Measurements from ENCODE around the gene MCHR1.
"Not testable (repeated sequence)": the region's sequence is repeated elsewhere in the genome, so short reads cannot be mapped to it uniquely, and the experiment has no call there.

The MCHR1 gene

DNA sequence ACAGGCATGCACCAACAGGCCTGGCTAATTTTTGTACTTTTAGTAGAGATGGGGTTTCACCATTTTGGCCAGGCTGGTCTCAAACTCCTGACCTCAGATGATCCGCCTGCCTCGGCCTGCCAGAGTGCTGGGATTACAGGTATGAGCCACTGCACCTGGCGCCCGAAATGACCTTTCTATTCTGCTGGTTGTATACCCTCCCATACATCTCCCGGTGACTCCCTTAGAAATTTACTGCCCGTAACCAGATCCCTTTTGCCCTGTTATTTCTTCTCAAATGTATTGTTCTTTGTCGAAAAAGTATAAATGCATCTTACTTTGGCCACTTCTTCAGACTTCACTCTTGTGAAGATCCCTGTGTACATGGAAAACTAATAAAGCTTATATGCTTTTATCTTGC, 22.0 kb downstream of the MCHR1 start:
- DNase-seq = no peak

DNA sequence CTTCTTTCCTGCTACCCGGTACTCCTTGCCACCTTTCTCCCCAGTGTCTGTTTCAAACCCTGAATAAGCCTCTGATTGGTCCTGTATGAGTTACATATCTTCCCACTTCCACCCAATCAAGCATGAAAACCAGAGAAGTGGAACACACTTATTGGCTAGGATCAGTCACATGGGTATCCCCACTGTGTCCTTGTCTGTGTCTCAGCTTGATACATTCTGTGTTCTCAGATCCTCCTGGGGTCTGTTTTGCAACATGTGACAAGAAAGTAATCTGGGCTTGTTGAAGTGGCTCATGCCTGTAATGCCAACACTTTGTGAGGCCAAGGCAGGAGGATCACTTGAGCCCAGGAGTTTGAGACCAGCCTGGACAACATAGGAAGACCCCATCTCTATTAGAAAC, 23.9 kb downstream of the MCHR1 start:
- DNase-seq = peak; percentile 2

DNA sequence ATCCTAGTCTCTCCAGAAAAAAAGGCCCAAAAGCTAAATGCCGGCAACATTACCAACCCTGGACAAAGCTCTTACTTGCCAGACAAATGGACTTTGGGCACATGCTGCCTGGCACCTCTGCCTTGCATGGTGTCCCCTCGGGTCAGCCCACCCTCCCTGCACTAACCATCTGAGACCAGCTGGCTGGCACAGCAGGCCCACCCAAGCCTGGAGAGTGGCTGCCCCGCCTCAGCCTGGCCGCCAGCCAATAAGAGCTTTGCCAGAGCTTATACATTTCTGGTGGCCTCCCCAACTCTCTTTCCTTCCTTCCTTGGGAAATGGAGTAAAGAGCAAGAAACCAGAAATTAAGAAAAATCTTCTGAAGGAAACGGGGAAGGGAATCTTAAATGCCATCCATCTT, 24.5 kb downstream of the MCHR1 start:
- peak; percentile 12 for DNase-seq

DNA sequence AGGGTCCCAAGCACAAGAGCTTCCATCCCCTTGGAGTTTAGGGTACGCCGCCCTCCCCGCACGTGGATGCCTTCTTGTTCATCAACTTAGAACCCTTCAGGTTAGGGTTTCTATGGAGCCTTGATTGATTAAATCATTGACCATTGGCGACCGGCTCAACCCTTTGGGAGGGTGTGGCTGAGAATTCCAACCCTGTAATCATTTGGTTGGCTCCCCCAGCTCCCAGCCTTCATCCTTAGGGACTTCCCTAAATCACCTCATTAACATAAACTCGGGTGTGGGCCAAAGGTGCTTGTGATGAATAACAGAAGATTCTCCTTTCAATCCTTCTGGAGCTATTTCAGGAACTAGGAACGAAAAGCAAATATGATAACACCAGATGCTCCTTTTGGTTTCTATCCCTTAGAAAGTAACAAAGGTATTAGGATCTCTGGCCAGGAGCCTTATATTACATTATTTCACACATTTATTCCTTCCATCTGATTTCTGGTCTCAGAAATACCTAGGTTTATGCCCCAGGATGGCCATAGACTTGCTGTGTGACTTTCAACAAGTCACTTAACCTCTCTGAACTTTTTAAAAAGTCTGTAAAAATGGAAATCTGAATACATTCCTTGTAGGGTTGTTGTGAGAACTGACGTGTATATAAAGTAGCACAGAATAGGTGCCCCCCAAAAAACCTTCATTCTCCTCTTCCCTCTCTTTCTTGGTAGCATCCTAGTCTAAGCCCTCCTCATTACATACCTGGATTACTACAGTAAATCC, 26.8 kb downstream of the MCHR1 start:
- DNase-seq = no peak

DNA sequence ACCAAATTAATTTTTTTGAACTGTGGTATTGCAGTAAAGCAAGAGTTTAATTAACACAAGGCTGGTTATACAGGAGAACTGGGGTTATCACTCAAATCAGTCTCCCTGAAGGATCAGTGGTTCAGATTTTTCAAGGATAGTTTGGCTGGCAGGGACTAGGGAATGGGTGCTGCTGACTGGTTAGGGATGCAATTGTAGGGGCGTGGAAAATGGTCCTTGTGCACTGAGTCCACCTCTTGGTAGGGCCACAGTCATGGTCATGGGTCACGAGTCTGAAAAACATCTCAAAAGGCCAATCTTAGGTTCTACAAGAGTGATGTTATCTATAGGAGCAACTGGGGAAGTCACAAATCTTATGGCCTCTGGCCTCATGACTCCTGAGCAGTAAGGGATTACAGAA, 27.9 kb downstream of the MCHR1 start:
- DNase-seq = no peak

DNA sequence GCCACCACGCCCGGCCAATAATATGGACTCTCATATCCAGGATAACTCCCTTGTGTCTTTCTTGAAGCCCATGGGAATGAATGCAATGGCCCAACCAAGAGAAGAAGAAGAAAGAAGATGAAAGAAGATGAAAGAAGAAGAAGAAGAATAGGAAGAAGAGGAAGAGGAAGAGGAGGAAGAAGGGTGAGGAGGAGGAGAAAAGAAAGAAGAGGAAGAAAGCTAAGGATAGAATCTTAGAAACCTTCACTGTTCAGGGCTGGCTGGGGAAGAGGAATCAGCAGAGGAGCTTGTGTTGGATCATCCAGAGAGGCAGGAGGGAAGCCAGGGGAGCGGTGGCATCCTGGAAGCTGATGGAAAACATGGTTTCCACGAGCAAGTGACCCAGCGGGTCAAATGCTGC, 28.9 kb downstream of the MCHR1 start:
- DNase-seq = no peak

DNA sequence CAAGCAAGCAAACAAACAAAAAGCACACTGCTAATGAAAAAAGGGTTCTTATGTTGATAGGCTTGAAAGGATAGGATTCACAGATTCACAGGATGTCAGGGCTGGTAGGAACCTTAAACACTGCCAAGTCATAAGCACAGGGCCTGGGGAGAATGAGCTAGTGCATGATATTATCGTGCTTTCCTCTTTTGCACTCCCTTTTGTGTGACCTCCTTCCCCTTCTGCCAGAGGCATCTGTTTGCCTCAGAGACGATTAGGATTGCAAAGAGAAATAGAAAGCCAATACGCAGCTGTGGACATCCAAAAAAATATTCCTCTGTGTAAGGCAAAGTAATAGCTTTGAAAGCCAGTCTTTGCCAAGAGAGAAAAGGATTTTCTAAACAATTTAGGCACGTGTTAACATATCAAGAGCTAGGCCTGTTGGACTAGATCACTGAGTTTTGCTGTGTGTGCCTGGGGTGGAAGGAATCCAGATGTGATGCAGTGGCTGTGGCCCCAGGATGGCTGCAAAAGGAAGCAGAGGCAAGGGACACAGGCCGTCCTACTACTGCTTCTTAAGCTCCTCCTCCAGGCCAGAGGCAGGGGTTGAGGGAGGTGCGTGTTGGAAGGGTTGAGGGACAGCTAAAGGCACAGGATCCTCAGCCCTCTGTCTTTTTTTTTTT, 30.6 kb downstream of the MCHR1 start:
- DNase-seq = no peak

DNA sequence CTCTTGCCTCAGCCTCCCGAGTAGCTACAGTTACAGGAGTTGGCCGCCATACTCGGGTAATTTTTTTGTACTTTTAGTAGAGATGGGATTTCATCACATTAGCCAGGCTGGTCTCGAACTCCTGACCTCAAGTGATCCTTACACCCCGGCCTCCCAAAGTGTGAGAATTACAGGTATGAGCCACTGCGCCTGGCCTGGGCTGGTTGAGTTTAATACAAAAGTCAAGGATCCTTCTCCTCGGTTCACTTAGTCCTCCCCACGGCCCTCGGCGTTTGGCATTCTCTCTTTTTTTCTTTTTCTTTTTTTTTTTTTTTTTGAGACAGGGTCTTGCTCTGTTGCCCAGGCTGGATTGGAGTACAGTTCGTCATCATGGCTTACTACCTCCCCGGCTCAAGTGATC, 33.0 kb downstream of the MCHR1 start:
- DNase-seq = no peak

DNA sequence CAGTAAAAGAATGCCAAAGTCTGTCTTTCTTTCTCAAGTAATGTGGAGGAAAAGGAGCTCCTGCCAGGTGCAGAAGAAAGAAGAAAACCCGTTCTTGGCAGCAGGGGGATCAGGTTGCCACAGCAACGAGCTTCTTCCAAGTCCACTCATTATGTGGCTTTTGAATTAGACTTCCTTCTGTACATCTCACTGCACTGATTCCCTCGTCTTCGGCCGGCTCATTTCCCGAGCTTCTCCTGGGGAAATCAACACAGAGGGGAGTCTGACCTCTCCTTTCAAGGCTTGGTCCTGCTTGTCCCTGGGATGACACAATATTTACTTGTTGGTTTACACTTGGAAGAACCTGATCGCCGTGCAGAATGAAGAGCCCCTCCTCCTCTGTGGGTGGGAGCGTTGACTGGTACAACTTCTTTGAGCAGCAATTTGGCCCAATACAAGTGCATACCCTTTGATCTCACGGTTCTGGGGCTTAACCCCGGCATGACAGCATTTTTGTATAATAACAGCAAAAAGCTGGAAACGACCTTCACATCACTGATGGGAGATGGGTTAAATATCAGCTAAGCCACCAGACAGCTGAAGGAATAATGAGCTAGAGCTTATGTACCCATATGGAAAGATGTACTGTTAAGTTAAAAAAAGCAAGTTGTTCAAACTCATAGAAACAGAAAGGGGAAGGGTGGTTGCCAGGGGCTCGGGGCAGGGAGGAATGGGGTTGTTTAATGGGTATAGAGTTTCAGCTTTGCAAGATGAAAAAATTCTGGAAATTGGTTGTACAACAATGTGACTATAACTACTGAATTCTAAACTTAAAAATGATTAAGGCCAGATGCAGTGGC, 35.4 kb downstream of the MCHR1 start:
- DNase-seq = peak; percentile 39

DNA sequence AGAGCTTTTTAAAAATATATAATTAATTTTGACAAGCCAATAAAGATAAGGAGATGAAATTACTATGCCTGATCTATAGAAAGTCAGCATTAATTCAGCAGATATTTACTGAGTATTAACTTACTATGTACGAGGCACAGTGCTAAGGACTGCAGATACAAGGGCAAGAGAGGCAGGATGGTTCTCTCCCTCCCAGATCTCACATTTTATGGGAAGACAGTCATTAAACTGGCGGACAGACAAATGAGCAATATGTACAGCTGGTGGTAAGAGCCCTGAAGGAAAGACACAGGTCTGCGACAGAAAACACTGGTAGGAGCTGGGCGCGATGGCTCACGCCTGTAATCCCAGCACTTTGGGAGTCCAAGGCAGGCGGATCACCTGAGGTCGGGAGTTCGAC, 36.8 kb downstream of the MCHR1 start:
- DNase-seq = no peak

DNA sequence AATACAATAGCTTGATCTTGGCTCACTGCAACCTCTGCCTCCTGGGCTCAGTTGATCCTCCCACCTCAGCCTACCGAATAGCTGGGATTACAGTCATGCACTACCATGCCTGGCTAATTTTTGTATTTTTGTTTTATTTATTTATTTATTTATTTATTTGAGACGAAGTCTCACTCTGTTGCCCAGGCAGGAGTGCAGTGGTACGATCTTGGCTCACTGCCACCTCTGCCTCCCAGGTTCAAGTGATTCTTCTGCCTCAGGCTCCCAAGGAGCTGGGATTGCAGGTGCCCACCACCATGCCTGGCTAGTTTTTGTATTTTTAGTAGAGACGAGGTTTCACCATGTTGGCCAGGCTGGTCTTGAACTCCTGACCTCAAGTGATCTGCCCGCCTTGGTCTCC, 38.4 kb downstream of the MCHR1 start:
- DNase-seq = not testable (repeated sequence)

DNA sequence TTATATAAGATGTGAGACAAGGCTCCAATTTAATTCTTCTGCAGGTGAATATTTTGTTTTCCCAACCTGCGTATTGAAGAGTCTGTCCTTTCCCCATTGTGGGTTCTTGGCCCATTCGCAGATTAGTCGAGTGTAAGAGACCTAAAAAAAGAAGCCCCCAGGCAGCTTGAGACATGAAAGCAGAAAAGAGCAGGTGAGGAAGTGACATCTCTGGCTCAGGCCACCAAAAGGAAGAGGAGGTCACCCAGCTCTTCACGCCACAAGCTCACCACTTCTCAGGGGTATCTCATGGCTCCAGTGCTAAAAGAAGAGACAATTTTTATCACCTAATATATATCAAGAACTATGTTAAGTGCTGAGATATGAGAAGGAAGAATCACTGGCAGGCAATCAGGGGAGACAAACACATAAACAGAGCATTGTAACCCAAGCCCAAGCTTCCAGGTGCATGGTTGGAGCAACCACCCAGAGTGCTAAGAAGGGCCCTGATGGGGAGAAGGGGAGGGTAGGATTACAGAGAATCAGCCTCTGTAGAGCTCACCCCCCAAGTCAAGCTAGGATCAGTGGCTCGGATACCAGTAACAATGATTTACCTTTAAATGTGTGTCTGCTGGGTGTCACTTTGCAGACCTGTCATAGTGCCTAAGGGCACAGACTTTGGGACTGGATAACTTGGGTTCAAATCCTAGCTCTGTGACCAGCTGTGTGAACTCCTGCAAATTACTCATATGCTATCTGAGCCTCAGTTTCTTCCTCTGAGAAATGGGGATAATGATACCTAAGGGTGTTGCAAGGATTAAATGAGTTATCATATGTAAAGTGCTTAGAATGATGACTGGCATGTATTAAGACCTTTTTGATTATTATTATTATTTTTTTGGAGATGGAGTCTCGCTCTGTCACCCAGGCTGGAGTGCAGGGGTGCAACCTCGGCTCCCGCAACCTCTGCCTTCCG, 39.2 kb downstream of the MCHR1 start:
- DNase-seq = no peak

DNA sequence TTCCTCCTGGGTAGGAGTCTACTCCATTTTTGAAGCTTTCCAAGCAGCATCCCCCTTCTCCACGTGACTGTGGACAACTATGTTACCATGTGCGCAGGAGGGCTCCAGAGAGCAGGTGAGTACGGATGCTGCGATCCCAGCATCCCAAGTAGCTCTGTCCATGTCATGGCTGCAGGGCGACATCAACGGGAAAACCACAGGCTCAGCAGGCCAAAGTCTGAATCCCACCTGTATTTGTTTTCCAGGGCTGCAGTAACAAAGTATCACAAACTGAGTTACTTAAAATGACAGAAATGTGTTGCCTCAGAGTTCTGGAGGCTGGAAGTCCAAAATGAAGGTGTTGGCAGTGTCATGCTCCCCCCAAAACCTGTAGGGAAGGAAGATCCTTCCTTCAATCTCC, 40.3 kb downstream of the MCHR1 start:
- no peak for DNase-seq

DNA sequence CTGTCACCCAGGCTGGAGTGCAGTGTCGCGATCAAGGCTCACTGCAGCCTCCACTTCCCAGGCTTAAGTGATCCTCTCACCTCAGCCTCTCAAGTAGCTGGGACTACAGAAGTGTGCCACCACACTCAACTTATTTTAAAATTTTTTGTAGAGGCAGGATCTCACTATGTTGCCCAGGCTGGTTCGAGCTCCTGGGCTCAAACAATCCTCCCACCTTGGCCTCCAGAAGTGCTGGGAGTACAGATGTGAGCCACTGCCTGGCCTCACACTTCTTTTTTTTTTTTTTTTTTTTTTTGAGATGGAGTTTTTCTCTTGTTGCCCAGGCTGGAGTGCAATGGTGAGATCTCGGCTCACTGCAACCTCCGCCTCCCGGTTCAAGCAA, 40.9 kb downstream of the MCHR1 start:
- DNase-seq = not testable (repeated sequence)

DNA sequence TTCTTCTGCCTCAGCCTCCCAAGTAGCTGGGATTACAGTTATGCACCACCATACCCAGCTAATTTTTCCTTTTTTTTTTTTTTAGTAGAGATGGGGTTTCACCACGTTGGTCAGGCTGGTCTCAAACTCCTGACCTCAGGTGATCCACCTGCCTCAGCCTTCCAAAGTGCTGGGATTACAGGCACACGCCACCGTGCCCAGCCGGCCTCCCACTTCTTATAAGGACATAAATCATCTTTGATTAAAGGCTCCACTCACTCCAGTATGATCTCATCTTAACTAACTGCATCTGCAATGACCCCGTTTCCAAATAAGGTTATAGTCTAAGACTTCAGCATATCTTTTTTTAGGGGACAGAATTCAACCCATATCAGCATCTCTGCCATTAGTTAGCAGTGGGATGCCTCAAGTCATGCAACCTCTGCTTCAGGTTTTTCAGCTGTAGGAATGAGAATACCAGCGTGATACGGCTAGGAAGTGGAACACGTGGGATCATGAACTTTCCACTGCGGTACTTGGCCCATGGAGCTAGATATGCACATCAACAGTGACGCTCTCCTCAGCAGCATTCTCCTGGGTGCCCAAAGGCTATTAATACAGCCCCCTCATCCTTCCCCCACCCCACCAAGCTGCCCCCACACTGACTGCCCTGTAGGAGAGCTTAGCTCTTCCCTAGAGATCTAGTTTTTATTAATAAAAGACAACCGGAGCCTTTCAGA, 41.4 kb downstream of the MCHR1 start:
- peak; percentile 47 for DNase-seq

DNA sequence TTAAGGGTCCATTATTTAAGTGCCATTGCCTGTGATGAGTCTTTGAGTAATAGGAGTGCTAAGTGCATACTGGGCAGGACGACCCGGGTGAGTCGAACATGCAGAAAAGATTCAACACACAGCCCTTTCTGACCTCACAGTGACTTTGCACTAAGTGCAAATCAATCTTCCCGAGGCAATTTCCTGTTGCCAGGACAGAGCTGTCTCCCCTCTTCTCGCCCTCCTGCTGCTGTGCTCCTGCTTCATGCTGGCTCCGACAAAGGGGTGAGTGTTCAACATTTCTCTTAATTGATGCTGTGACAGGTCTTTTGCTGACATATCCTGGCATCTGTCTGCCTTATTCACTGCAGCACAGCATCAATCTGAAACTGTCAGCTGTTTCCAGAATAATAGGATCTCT, 42.0 kb downstream of the MCHR1 start:
- DNase-seq = peak; percentile 66

DNA sequence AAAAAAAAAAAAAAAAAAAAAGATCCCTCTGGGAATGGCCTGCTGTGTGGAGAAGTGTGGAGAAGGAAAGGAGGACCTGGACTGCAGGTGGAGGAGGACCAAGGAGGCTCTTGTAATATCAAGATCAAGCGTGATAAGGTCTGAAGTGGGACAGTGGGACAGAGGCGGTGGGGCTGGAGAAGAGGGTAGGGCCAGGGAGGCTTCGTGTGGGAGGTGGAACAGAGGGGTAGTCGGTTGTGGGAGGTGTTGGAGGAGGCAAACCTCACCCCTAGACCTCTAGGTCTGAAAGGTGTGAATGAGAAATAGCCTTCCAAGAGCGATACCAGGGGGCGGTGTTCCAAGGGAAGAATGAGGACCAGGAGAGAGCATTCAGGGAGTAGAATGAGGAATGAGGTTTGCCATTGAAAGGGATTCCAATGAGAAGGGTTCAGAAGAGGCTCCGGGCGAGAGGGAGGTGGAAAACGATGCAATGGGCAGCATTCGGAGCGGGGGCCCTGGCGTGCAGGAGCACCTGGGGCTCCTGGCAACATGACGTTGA, 44.2 kb downstream of the MCHR1 start:
- DNase-seq = no peak

DNA sequence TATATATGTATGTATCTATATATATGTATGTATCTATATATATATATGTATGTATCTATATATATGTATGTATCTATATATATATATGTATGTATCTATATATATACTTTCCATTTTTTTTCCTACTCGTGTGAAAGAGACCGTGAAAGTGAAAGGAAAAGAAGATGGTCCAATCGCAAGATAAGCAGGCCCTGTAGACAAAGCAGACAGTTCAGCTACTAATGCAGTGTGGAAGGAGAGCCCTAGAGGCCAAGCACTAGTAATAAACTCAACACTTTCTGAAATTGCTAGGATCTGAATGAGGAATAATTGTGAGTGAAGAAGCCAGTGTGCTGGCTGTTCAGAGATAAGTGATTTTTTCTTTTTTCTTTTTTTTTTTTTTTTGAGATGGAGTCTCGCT, 47.2 kb downstream of the MCHR1 start:
- no peak for DNase-seq

DNA sequence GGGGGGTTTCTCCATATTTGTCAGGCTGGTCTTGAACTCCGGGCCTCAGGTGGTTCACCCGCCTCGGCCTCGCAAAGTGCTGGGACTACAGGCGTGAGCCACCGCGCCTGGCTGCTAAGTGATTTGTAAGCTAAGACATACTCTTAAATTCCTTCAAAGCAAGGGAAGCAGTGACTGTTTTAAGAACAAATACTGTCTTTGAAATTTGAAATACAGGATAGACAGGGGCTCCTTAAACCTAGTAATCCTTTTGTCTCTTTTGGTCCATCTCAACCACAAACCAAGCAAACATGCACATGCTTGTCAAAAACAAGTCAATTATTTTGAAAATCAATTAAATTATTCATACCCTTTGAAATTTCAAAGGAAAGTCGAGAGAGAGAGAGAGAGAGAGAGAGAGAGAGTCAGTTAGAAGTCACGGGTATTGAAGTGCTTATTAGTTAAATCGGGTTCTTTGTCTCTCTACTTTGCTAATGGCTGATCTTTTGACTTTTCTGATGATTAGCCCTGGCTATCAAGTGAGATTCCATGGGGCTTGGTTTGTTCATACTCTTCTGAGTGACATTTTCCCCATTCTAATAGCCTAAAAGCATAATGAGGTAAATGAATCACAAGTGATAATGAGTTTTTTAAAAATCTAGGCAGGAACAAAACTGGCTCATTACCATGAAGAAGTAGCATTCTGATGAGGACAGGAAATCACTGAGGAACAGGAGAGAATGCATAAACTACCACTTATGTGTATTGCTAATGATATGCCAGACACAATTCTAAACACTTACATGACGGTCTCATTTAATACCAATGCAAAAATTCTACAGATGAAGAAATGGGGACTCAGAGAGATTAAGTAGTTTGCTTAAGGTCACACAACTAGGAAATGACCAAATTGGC, 48.0 kb downstream of the MCHR1 start:
- no peak for DNase-seq

DNA sequence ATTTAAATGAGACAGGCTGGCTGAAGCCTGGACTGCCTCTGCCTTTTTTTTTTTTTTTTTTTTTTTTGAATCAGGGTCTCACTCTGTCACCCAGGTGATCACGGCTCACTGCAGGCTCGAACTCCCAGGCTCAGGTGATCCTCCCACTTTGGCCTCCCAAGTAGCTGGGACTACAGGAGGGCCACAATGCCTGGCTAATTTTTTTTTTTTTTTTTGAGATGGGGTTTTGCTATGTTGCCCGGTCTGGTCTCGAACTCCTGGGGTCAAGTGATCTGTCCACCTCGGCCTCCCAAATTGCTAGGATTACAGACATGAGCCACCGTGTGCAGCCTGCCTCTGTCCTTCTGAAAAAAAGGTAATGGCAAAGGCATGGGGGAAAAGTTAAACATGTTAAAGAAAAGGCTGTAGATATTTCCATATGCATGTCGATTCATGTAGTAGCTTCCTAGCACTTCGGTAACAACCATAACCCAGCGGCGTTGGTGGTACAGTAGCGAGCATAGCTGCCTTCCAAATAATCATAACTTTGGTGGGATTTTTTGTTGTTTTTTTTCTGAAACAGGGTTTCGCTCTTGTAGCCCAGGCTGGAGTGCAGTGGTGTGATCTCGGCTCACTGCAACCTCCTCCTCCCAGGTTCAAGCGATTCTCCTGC, 48.8 kb downstream of the MCHR1 start:
- no peak for DNase-seq

Data from NCI-H82 (cell line).